HUES64 (cell line): ENCODE measurements around the gene FGD5.
A peak's percentile ranks its signal among the peaks of the same experiment; 100 is the strongest.

Source experiments
- H3K27ac ChIP-seq: 2 replicates; pipeline ENCODE4 v1.7.0; 2013; ENCODE audit warnings: low read depth, low read length, inconsistent platforms
- H3K27me3 ChIP-seq: 2 replicates; pipeline ENCODE4 v1.6.1; 2013; ENCODE audit warnings: mild to moderate bottlenecking, low read length; ENCODE audit not compliant: insufficient read depth
- H3K36me3 ChIP-seq: 2 replicates; pipeline ENCODE4 v1.6.1; 2013; ENCODE audit warnings: mild to moderate bottlenecking, low read length; ENCODE audit not compliant: insufficient read depth
- H3K4me1 ChIP-seq: 2 replicates; pipeline ENCODE4 v1.6.1; 2013; ENCODE audit warnings: mild to moderate bottlenecking, low read length, moderate library complexity; ENCODE audit not compliant: insufficient read depth
- H3K4me3 ChIP-seq: 2 replicates; pipeline ENCODE4 v1.5.1; 2013; ENCODE audit warnings: mild to moderate bottlenecking, low read length, moderate library complexity
- H3K9ac ChIP-seq: 2 replicates; pipeline ENCODE4 v1.6.1; 2013; ENCODE audit warnings: mild to moderate bottlenecking, low read depth, low read length
- H3K9me3 ChIP-seq: 2 replicates; pipeline ENCODE4 v1.6.1; 2013; ENCODE audit warnings: low read depth, low read length; ENCODE audit not compliant: insufficient read depth
- WGBS: fragments of 150-250, 120-280 bp; methylation state at CpG from one replicate; pipeline ENCODE4 v1.1.7; 2013; ENCODE audit warnings: missing lambda C conversion rate; 5-methylcytosine and 5-hydroxymethylcytosine counted together

The FGD5 gene

GRCh38 chr3:14845826-14846225, 27.1 kb downstream of the FGD5 start:
- no peak overlapping the region for H3K27ac ChIP-seq
- no peaks in the 10 kb centered on the region for H3K27me3 ChIP-seq
- H3K4me1 ChIP-seq = peaks cover 25% of the 10 kb centered on the region
- 79% methylated on average over 4 of the region's 4 CpGs for WGBS
- H3K4me3 ChIP-seq = no peak overlapping the region
- H3K9me3 ChIP-seq = no peaks in the 10 kb centered on the region
- H3K9ac ChIP-seq = no peak overlapping the region
- H3K36me3 ChIP-seq = no peaks in the 10 kb centered on the region

DNA sequence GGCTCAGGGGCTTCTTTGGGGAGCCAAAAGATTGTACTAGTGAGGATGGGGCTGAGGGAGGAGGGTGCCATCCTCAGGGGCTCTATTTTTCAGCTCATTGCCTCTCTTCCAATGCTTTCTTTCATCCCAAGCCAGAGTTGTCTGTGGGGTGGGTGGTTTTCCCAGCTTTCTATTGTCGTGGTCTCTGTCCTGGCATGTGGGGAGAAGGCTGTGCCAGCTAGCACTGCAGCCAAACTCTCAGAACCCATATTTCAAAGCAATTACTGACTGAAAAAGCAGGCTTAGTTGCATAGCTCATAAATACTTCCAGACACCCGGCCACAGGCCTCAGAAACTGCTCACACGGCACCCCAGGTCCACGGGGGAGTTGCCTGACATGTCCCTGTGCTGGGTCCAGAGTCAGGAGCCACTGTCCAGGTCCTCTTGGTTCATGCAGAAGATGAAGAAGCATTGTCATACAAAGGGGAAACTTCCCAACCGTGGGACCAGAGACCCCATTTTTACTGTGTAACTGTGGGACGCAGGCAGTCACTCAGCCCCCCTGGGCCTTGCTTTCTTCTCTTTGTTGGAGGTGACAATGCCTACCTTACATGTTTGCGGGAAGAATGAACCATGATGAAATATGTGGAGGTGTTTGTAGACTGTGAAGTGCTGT, 27.6 kb downstream of the FGD5 start:
- Histone ChIP-seq H3K9ac (no peak overlapping the region), H3K27ac (no peak overlapping the region), H3K4me3 (no peak overlapping the region), H3K9me3 (no peaks in the 10 kb centered on the region), H3K27me3 (no peaks in the 10 kb centered on the region), H3K4me1 (peaks cover 25% of the 10 kb centered on the region), H3K36me3 (no peaks in the 10 kb centered on the region)
- 69% methylated on average over 7 of the region's 7 CpGs for WGBS

DNA sequence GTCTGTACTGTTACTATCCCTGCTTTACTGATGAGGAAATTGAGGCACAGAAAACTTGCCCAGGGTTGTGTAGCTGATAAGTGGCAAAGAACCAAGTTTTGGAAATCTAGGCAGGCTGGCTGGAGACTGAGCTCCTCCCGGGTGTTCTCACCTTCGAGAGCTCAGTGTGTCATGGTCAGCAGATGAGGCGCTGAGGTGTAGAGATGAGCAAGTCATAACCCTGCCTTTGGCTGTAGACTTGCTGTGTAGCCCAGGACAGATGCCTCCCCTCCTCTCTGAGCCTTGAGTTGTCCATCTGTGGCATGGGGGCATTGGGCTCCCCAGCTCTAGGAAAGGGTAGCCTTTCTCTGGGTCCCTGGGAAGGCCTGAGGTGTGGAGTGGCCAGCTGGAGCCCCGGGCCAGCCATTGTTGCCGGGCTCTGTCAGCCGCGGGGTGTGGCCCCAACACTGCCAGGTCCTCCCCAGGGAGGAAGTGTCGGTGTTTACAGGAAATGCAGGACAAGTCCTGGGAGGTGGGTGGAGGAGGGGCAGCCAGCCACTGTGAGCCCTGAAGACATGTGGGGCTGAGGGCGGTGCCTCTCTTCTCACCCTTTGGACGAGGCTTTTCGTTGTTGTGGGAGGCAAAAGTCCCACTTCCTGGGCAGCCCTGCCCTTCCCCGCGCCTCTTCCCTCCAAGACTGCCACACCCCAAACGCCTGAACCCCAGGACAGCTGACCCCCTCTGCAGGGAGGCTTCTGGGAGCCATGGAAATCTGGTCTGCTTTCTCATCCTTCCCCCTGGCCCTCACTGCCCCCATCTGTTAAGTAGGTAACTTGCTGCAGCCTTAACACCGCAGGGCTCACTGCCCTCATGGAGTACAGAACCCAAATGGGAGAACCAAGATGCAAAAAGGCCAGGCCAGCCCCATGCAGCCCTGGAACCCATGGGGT, 29.1 kb downstream of the FGD5 start:
- no peaks in the 10 kb centered on the region for H3K9me3 ChIP-seq
- peak overlapping the region; percentile 29; the same call in 1 of the 2 replicates for H3K9ac ChIP-seq
- H3K4me1 ChIP-seq = peaks cover 26% of the 10 kb centered on the region
- H3K27me3 ChIP-seq = no peaks in the 10 kb centered on the region
- H3K36me3 ChIP-seq = no peaks in the 10 kb centered on the region
- H3K27ac ChIP-seq = peak overlapping the region; percentile 63; the same call in 1 of the 2 replicates
- 22% methylated on average over 15 of the region's 15 CpGs for WGBS
- peak overlapping the region; percentile 9; the same call in 1 of the 2 replicates for H3K4me3 ChIP-seq

DNA sequence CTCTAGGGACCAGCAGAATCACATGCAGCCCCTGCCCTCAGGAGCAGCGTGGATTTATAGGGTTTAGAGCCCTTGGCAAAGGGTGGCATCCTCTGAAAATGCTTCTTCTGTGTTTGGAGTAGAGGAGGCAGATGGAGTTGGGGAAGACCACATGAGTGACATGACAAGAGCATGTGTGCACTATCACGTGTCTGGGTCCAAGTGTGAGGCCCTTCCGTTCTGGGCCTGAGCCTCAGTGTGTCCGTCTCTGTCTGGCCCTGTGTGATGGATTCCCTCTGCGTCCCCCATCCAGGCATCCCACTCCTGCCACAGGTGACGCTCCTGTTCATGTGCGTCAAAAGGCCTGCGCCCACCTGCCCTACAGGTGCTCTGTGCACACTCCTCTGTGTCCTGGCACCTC, 30.1 kb downstream of the FGD5 start:
- Histone ChIP-seq H3K27me3 (no peaks in the 10 kb centered on the region), H3K9me3 (no peaks in the 10 kb centered on the region), H3K36me3 (no peaks in the 10 kb centered on the region), H3K9ac (no peak overlapping the region), H3K4me3 (no peak overlapping the region), H3K4me1 (peaks cover 34% of the 10 kb centered on the region), H3K27ac (no peak overlapping the region)
- 96% methylated on average over 8 of the region's 8 CpGs for whole genome bisulfite sequencing

DNA sequence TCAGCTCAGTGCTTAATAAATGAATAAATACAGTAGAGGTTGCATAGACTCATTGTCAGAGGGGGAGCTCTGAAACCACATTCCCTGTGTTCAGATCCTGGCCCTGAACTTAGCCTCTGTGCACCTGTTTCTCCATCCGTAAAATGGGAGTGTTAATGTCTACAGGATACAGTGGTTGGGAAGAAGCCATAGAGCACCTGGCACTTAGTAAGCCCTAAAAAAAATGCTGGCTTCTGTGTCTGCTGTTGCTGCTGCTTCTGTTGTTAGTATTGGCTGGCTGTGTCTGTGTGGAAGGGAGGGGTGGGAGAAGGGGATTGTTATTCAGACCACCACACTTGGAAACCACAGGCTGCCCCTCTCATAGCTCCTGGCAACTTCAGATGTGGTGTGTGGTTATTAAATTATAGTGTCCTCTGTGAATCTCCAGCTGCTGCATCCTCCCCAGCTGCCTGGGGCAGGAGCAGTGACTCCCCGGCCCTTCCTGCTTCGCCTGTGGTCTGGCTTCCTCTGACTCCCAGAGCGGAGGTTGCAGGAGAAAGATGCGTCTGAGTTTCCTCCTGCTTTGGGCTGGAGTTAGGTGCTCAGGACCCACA, 31.0 kb downstream of the FGD5 start:
- Histone ChIP-seq H3K36me3 (no peaks in the 10 kb centered on the region), H3K9me3 (no peaks in the 10 kb centered on the region), H3K9ac (no peak overlapping the region), H3K27me3 (no peaks in the 10 kb centered on the region), H3K27ac (no peak overlapping the region), H3K4me3 (no peak overlapping the region), H3K4me1 (peaks cover 34% of the 10 kb centered on the region)
- WGBS = 85% methylated on average over 5 of the region's 5 CpGs

DNA sequence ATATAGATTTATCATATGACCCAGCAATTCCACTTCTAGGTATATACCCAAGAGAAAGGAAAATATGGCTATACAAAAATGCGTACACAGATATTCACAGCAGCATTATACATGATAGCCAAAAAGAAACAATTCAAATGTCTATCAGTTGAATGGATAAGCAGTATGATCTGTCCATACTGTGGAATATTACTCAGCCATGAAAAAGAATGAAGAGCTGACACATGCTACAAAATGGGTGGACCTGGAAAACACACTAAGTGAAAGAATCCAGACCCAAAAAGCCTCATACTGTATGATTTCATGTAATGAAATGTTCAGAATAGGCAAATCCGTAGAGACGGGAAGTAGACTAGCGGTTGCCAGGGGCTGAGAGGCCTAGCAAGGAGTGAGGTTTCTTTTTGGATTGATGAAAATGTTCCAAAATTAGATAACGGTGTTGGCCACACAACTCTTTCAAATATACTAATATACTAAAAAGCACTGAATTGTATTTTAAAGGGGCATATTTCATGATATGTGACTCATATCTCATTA, 33.4 kb downstream of the FGD5 start:
- peaks cover 25% of the 10 kb centered on the region for H3K4me1 ChIP-seq
- H3K27me3 ChIP-seq = no peaks in the 10 kb centered on the region
- no peaks in the 10 kb centered on the region for H3K9me3 ChIP-seq
- no peak overlapping the region for H3K27ac ChIP-seq
- no peak overlapping the region for H3K9ac ChIP-seq
- H3K4me3 ChIP-seq = no peak overlapping the region
- 99% methylated on average over 3 of the region's 5 CpGs for WGBS
- H3K36me3 ChIP-seq = no peaks in the 10 kb centered on the region

DNA sequence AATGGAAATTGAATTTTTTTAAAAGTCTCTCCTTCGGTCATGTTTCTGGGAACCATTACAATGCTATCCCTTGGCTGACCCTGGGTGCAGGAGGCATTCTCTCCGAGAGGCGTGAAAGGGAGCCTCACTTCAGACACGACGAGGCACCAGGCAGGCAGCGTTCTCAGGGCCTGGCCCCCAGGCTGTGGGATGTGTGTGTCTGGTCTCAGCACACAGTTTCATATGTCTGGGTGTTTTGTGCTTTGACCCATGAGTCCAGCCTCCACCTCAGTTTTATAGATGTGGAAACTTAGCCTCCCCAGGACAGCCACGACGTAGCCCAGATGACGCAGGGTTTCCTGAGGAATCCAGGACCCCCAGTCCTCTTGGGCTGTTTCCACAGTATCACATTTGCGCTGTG, 34.0 kb downstream of the FGD5 start:
- Histone ChIP-seq H3K9ac (no peak overlapping the region), H3K4me1 (peaks cover 19% of the 10 kb centered on the region), H3K27me3 (no peaks in the 10 kb centered on the region), H3K36me3 (no peaks in the 10 kb centered on the region), H3K27ac (no peak overlapping the region), H3K4me3 (no peak overlapping the region), H3K9me3 (no peaks in the 10 kb centered on the region)
- WGBS = 78% methylated on average over 10 of the region's 10 CpGs

- H3K27ac ChIP-seq = 0 out of 2 replicates have a peak overlapping the region, but pooled peaks have one; percentile 26
- H3K9ac ChIP-seq = no peak overlapping the region
- H3K27me3 ChIP-seq = no peaks in the 10 kb centered on the region
- peaks cover 12% of the 10 kb centered on the region; the same call in 1 of the 2 replicates for H3K4me1 ChIP-seq
- no peaks in the 10 kb centered on the region for H3K9me3 ChIP-seq
- 54% methylated on average over 13 of the region's 15 CpGs for WGBS
- H3K36me3 ChIP-seq = no peaks in the 10 kb centered on the region
- no peak overlapping the region for H3K4me3 ChIP-seq
These were observed 34.6 kb downstream of the FGD5 start for GRCh38 chr3:14853271-14853951.

DNA sequence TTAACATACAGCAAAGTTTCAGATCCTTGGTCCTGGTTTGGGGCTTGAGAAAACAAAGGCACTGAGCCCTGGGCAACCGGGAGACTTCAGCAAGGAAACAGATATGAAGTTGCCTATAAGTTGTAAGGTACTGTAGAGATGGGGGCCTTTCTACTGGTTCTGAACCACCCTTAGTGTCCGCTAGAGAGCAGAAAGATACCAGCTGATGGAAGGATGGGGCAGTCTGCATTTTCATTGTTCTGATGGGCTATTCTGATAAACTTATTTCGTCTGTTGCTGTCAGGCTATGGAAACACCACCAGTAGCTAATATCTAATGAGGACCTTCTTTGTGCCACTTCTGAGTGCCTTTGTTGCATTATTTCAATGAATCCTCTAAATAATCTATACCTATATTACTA, 38.7 kb downstream of the FGD5 start:
- no peaks in the 10 kb centered on the region for H3K36me3 ChIP-seq
- H3K4me1 ChIP-seq = peaks cover 9% of the 10 kb centered on the region; the same call in 1 of the 2 replicates
- WGBS = 75% methylated on average over 3 of the region's 3 CpGs

DNA sequence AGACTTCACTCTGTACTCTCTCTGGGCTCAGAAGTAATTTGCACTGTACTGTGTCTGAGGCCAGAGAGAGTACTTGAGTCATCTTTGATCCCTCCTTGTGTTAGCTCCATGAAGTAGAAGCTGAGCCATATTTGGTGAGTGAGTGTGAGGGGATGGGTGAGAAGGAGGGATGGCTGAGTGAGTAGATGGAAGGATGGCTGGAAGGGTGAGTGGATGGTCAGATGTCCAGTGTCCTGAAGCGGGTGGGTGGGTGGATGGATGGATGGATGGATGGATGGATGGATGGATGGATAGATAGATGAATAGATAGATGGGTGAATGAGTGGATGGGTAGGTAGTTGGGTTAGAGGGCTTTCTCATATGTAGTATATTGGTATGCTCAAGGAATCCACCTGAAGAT, 39.3 kb downstream of the FGD5 start:
- peaks cover 8% of the 10 kb centered on the region; the same call in 1 of the 2 replicates for H3K4me1 ChIP-seq
- no peak overlapping the region for H3K9ac ChIP-seq
- WGBS = 87% methylated on average over 1 of the region's 1 CpG
- H3K27ac ChIP-seq = no peak overlapping the region
- no peak overlapping the region for H3K4me3 ChIP-seq
- H3K9me3 ChIP-seq = no peaks in the 10 kb centered on the region
- no peaks in the 10 kb centered on the region for H3K27me3 ChIP-seq
- H3K36me3 ChIP-seq = no peaks in the 10 kb centered on the region

More for the DNA sequence above, 38.7 kb downstream of the FGD5 start:
- Histone ChIP-seq H3K4me3 (no peak overlapping the region), H3K9me3 (no peaks in the 10 kb centered on the region), H3K27me3 (no peaks in the 10 kb centered on the region), H3K27ac (no peak overlapping the region), H3K9ac (no peak overlapping the region)
